Uterus (tissue), 4 donors: ENCODE results near the gene RTF1. TPM values are rescaled to one million over a fixed set of nuclear protein-coding genes. Genes with fewer than 3 reads are reported as not detected.

Experiments
- DNase-seq, 2 donors: peaks; one replicate each; pipeline ENCODE4 v3.0.0-alpha.2; 2019 to 2020
- H3K27ac ChIP-seq, 2 donors: fragments of 200-600 bp; sonication (generic); 1 replicate in 1 of 2; 2 replicates in 1 of 2; pipeline ENCODE4 v1.5.1; 2016 to 2018
- H3K27me3 ChIP-seq, 2 donors: fragments of 200-600 bp; sonication (generic); one replicate each; pipeline ENCODE4 v1.5.1; 2018 to 2019; ENCODE audit warnings: control low read depth in 1 of 2
- H3K36me3 ChIP-seq, 2 donors: fragments of 200-600 bp; sonication (generic); one replicate each; pipeline ENCODE4 v1.5.1; 2019; ENCODE audit warnings: control low read depth in 1 of 2
- H3K4me1 ChIP-seq, 2 donors: fragments of 200-600 bp; sonication (generic); one replicate each; pipeline ENCODE4 v1.5.1; 2018 to 2019; ENCODE audit warnings: control low read depth in 1 of 2
- H3K4me3 ChIP-seq, 2 donors: fragments of 200-600 bp; sonication (generic); 1 replicate in 1 of 2; 2 replicates in 1 of 2; pipeline ENCODE4 v1.5.1; 2018 to 2019; ENCODE audit warnings: mild to moderate bottlenecking in 1 of 2
- H3K9me3 ChIP-seq, 2 donors: fragments of 200-600 bp; sonication (generic); one replicate each; pipeline ENCODE4 v1.5.1; 2019; ENCODE audit warnings: control low read depth in 1 of 2
- CTCF ChIP-seq, 4 experiments: fragments of 200-600 bp in 2 of 4; fragments of 450-650 bp in 2 of 4; sonication (generic) in 2 of 4; IDR thresholded peaks; one replicate each; pipeline ENCODE4 v1.5.1; 2016 to 2019; ENCODE audit warnings: antibody characterized with exemption in 4 of 4, mild to moderate bottlenecking in 2 of 4, moderate library complexity in 1 of 4
- POLR2A ChIP-seq, 2 donors: fragments of 450-650 bp; IDR thresholded peaks; one replicate each; pipeline ENCODE4 v1.6.1; 2016; ENCODE audit warnings: antibody characterized with exemption in 2 of 2, mild to moderate bottlenecking in 1 of 2, moderate library complexity in 1 of 2
- intact Hi-C: fragments of 100-400 bp; cut with DNase I; formaldehyde crosslinking; loops from one replicate; pipeline ENCODE4 v1.15.1; 2023; ENCODE audit warnings: low total_unique reads
- total RNA-seq, 4 donors: library from RNA; depleted of rRNA in 3 of 4; stranded (reverse); fragments of >200 nt in 3 of 4; gene quantifications; one replicate each; pipeline versions ENCODE4 v1.1.0 to v1.2.4, GENCODE V29; 2014 to 2023
- donor health status: DM: yes; HTN: yes; CAD: no.

The RTF1 gene
- total RNA-seq, 4 donors from 2014 or later: 7.4 to 39.6 (median 24.2) TPM

- Histone ChIP-seq H3K27ac (no peak overlapping the region), H3K4me3 (no peak overlapping the region), H3K4me1 (no peaks in the 10 kb centered on the region), H3K9me3 (no peaks in the 10 kb centered on the region), H3K27me3 (no peaks in the 10 kb centered on the region), H3K36me3 (no peaks in the 10 kb centered on the region)
- no peak for DNase-seq
- intact Hi-C loops: no loop called here
- TF ChIP-seq CTCF (IDR thresholded peaks at IDR 0.05) (no peak), POLR2A (IDR thresholded peaks at IDR 0.05) (no peak)
Measured at GRCh38 chr15:41408234-41408641, 8.7 kb upstream of the RTF1 start.

GRCh38 chr15:41411031-41411430 lies 5.9 kb upstream of the RTF1 start:
- intact Hi-C loops: no loop called here
- Histone ChIP-seq H3K9me3 (no peaks in the 10 kb centered on the region), H3K4me3 (no peak overlapping the region), H3K36me3 (no peaks in the 10 kb centered on the region), H3K27me3 (no peaks in the 10 kb centered on the region), H3K27ac (no peak overlapping the region), H3K4me1 (no peaks in the 10 kb centered on the region)
- no peak for DNase-seq
- TF ChIP-seq POLR2A (IDR thresholded peaks at IDR 0.05) (no peak), CTCF (IDR thresholded peaks at IDR 0.05) (no peak)

GRCh38 chr15:41411441-41411840 lies 5.5 kb upstream of the RTF1 start:
- Histone ChIP-seq H3K27me3 (no peaks in the 10 kb centered on the region), H3K27ac (no peak overlapping the region), H3K9me3 (no peaks in the 10 kb centered on the region), H3K4me3 (no peak overlapping the region), H3K4me1 (no peaks in the 10 kb centered on the region), H3K36me3 (no peaks in the 10 kb centered on the region)
- DNase-seq: no peak
- TF ChIP-seq CTCF (IDR thresholded peaks at IDR 0.05) (no peak), POLR2A (IDR thresholded peaks at IDR 0.05) (no peak)
- intact Hi-C loops: no loop called here

GRCh38 chr15:41416128-41416741 lies 660 bp upstream of the RTF1 start:
- Histone ChIP-seq H3K27ac (peak overlapping the region; percentile 73 to 75), H3K27me3 (no peaks in the 10 kb centered on the region), H3K36me3 (no peaks in the 10 kb centered on the region), H3K4me1 (peaks cover 0 to 16% of the 10 kb centered on the region in 2 donors), H3K9me3 (no peaks in the 10 kb centered on the region), H3K4me3 (peak overlapping the region; percentile 69 to 90)
- no peak for DNase-seq
- no peak for TF ChIP-seq CTCF (IDR thresholded peaks at IDR 0.05)
- TF ChIP-seq POLR2A (IDR thresholded peaks at IDR 0.05): no peak
- intact Hi-C loops: no loop called here

GRCh38 chr15:41417418-41418195 lies 712 bp downstream of the RTF1 start:
- Histone ChIP-seq H3K36me3 (no peaks in the 10 kb centered on the region), H3K4me1 (peaks cover 0 to 16% of the 10 kb centered on the region in 2 donors), H3K9me3 (no peaks in the 10 kb centered on the region), H3K27me3 (no peaks in the 10 kb centered on the region), H3K4me3 (peak overlapping the region; percentile 69 to 90), H3K27ac (peak overlapping the region; percentile 75 to 79)
- no peak for TF ChIP-seq POLR2A (IDR thresholded peaks at IDR 0.05)
- no peak for TF ChIP-seq CTCF (IDR thresholded peaks at IDR 0.05)
- peak; percentile 21 to 32 for DNase-seq
- intact Hi-C loops: no loop called here
